ENCODE measurements around the gene TTC28.

TTC28 gene

GRCh38 chr22:27948569-27948968 is 731.1 kb downstream of the TTC28 start:
- Histone ChIP-seq H3K9ac (ENCODE audit: low read length) (no peak overlapping the region), H3K79me1 (ENCODE audit: low read length) (no peaks in the 10 kb centered on the region), H3K4me2 (ENCODE audit: low read length) (no peak overlapping the region), H2BK5ac (ENCODE audit: low read length) (no peak overlapping the region), H3K4ac (ENCODE audit: low read depth, low read length) (no peak overlapping the region), H3K36me3 (ENCODE audit: control insufficient read depth, insufficient read depth, low read length) (no peaks in the 10 kb centered on the region), H3K18ac (ENCODE audit: low read length) (no peak overlapping the region), H2AK5ac (ENCODE audit: low read length) (no peak overlapping the region), H2BK120ac (ENCODE audit: low read depth, low read length) (no peak overlapping the region), H4K8ac (ENCODE audit: low read depth, low read length) (no peak overlapping the region), H3K23ac (ENCODE audit: low read length) (no peak overlapping the region), H3K4me3 (ENCODE audit: low read length) (no peak overlapping the region), H3K27me3 (ENCODE audit: insufficient read depth, low read length, poor library complexity) (no peaks in the 10 kb centered on the region), H3K79me2 (ENCODE audit: control insufficient read depth, insufficient read depth, low read length) (no peaks in the 10 kb centered on the region), H3K27ac (ENCODE audit: low read depth, low read length) (no peak overlapping the region), H2BK15ac (replicated peaks; ENCODE audit: low read depth) (no peak overlapping the region), H3K4me1 (ENCODE audit: control insufficient read depth, low read depth, low read length) (no peaks in the 10 kb centered on the region), H3K56ac (ENCODE audit: low read length) (no peak overlapping the region), H4K5ac (ENCODE audit: low read length) (no peak overlapping the region)
- no peak for DNase-seq
- WGBS (ENCODE audit: extremely low coverage, insufficient coverage, low lambda C conversion rate), result no CpG with 5 or more reads among the region's 2 CpGs

GRCh38 chr22:27947448-27947847 is 732.2 kb downstream of the TTC28 start:
- no peak overlapping the region for H3K56ac ChIP-seq (ENCODE audit: low read length)
- H4K5ac ChIP-seq (ENCODE audit: low read length), result no peak overlapping the region
- no peaks in the 10 kb centered on the region for H3K79me1 ChIP-seq (ENCODE audit: low read length)
- H3K23ac ChIP-seq (ENCODE audit: low read length), result no peak overlapping the region
- H4K8ac ChIP-seq (ENCODE audit: low read depth, low read length), result no peak overlapping the region
- no peak overlapping the region for H2BK120ac ChIP-seq (ENCODE audit: low read depth, low read length)
- no peaks in the 10 kb centered on the region for H3K36me3 ChIP-seq (ENCODE audit: control insufficient read depth, insufficient read depth, low read length)
- H2BK15ac ChIP-seq (replicated peaks; ENCODE audit: low read depth), result no peak overlapping the region
- H3K4ac ChIP-seq (ENCODE audit: low read depth, low read length), result no peak overlapping the region
- WGBS (ENCODE audit: extremely low coverage, insufficient coverage, low lambda C conversion rate), result no CpG with 5 or more reads among the region's 4 CpGs
- H3K79me2 ChIP-seq (ENCODE audit: control insufficient read depth, insufficient read depth, low read length), result no peaks in the 10 kb centered on the region
- no peak overlapping the region for H2AK5ac ChIP-seq (ENCODE audit: low read length)
- no peaks in the 10 kb centered on the region for H3K4me1 ChIP-seq (ENCODE audit: control insufficient read depth, low read depth, low read length)
- H3K27ac ChIP-seq (ENCODE audit: low read depth, low read length), result no peak overlapping the region
- no peaks in the 10 kb centered on the region for H3K27me3 ChIP-seq (ENCODE audit: insufficient read depth, low read length, poor library complexity)
- no peak overlapping the region for H3K4me2 ChIP-seq (ENCODE audit: low read length)
- no peak overlapping the region for H2BK5ac ChIP-seq (ENCODE audit: low read length)
- H3K18ac ChIP-seq (ENCODE audit: low read length), result no peak overlapping the region
- H3K9ac ChIP-seq (ENCODE audit: low read length), result no peak overlapping the region
- no peak overlapping the region for H3K4me3 ChIP-seq (ENCODE audit: low read length)
- DNase-seq, result peak; percentile 78

GRCh38 chr22:27941143-27941542 is 738.5 kb downstream of the TTC28 start:
- no peak overlapping the region for H4K8ac ChIP-seq (ENCODE audit: low read depth, low read length)
- no peak overlapping the region for H3K4me2 ChIP-seq (ENCODE audit: low read length)
- no peak overlapping the region for H3K27ac ChIP-seq (ENCODE audit: low read depth, low read length)
- no peaks in the 10 kb centered on the region for H3K36me3 ChIP-seq (ENCODE audit: control insufficient read depth, insufficient read depth, low read length)
- no peak overlapping the region for H3K56ac ChIP-seq (ENCODE audit: low read length)
- no peak for DNase-seq
- no peak overlapping the region for H2BK5ac ChIP-seq (ENCODE audit: low read length)
- H3K18ac ChIP-seq (ENCODE audit: low read length), result no peak overlapping the region
- no peaks in the 10 kb centered on the region for H3K79me1 ChIP-seq (ENCODE audit: low read length)
- no peaks in the 10 kb centered on the region for H3K4me1 ChIP-seq (ENCODE audit: control insufficient read depth, low read depth, low read length)
- H3K23ac ChIP-seq (ENCODE audit: low read length), result no peak overlapping the region
- no peak overlapping the region for H3K4ac ChIP-seq (ENCODE audit: low read depth, low read length)
- H2AK5ac ChIP-seq (ENCODE audit: low read length), result no peak overlapping the region
- no peak overlapping the region for H2BK15ac ChIP-seq (replicated peaks; ENCODE audit: low read depth)
- no peak overlapping the region for H3K4me3 ChIP-seq (ENCODE audit: low read length)
- no peak overlapping the region for H4K5ac ChIP-seq (ENCODE audit: low read length)
- no peak overlapping the region for H2BK120ac ChIP-seq (ENCODE audit: low read depth, low read length)
- H3K27me3 ChIP-seq (ENCODE audit: insufficient read depth, low read length, poor library complexity), result no peaks in the 10 kb centered on the region
- H3K79me2 ChIP-seq (ENCODE audit: control insufficient read depth, insufficient read depth, low read length), result no peaks in the 10 kb centered on the region
- H3K9ac ChIP-seq (ENCODE audit: low read length), result no peak overlapping the region

- no peak overlapping the region for H4K8ac ChIP-seq (ENCODE audit: low read depth, low read length)
- no peak overlapping the region for H2BK15ac ChIP-seq (replicated peaks; ENCODE audit: low read depth)
- no peak overlapping the region for H4K5ac ChIP-seq (ENCODE audit: low read length)
- H2AK5ac ChIP-seq (ENCODE audit: low read length), result no peak overlapping the region
- no peaks in the 10 kb centered on the region for H3K27me3 ChIP-seq (ENCODE audit: insufficient read depth, low read length, poor library complexity)
- no peak overlapping the region for H2BK5ac ChIP-seq (ENCODE audit: low read length)
- no peak overlapping the region for H3K56ac ChIP-seq (ENCODE audit: low read length)
- H3K4me1 ChIP-seq (ENCODE audit: control insufficient read depth, low read depth, low read length), result no peaks in the 10 kb centered on the region
- H3K36me3 ChIP-seq (ENCODE audit: control insufficient read depth, insufficient read depth, low read length), result no peaks in the 10 kb centered on the region
- H3K9ac ChIP-seq (ENCODE audit: low read length), result no peak overlapping the region
- no peak overlapping the region for H3K27ac ChIP-seq (ENCODE audit: low read depth, low read length)
- DNase-seq, result no peak
- H3K79me2 ChIP-seq (ENCODE audit: control insufficient read depth, insufficient read depth, low read length), result no peaks in the 10 kb centered on the region
- no peak overlapping the region for H3K18ac ChIP-seq (ENCODE audit: low read length)
- WGBS (ENCODE audit: extremely low coverage, insufficient coverage, low lambda C conversion rate), result no CpG with 5 or more reads among the region's 2 CpGs
- H2BK120ac ChIP-seq (ENCODE audit: low read depth, low read length), result no peak overlapping the region
- no peak overlapping the region for H3K23ac ChIP-seq (ENCODE audit: low read length)
- no peak overlapping the region for H3K4me2 ChIP-seq (ENCODE audit: low read length)
- H3K4ac ChIP-seq (ENCODE audit: low read depth, low read length), result no peak overlapping the region
- H3K4me3 ChIP-seq (ENCODE audit: low read length), result no peak overlapping the region
- no peaks in the 10 kb centered on the region for H3K79me1 ChIP-seq (ENCODE audit: low read length)
Observed at GRCh38 chr22:27937453-27937852, 742.2 kb downstream of the TTC28 start.

- H3K27ac ChIP-seq (ENCODE audit: low read depth, low read length), result no peak overlapping the region
- no CpG with 5 or more reads among the region's 1 CpG for WGBS (ENCODE audit: extremely low coverage, insufficient coverage, low lambda C conversion rate)
- no peak overlapping the region for H3K23ac ChIP-seq (ENCODE audit: low read length)
- no peak overlapping the region for H3K9ac ChIP-seq (ENCODE audit: low read length)
- no peak overlapping the region for H3K56ac ChIP-seq (ENCODE audit: low read length)
- no peak overlapping the region for H2AK5ac ChIP-seq (ENCODE audit: low read length)
- no peak overlapping the region for H3K18ac ChIP-seq (ENCODE audit: low read length)
- no peak overlapping the region for H4K5ac ChIP-seq (ENCODE audit: low read length)
- H4K8ac ChIP-seq (ENCODE audit: low read depth, low read length), result no peak overlapping the region
- no peak overlapping the region for H3K4ac ChIP-seq (ENCODE audit: low read depth, low read length)
- no peak overlapping the region for H2BK15ac ChIP-seq (replicated peaks; ENCODE audit: low read depth)
- no peaks in the 10 kb centered on the region for H3K79me2 ChIP-seq (ENCODE audit: control insufficient read depth, insufficient read depth, low read length)
- DNase-seq, result no peak
- H3K79me1 ChIP-seq (ENCODE audit: low read length), result no peaks in the 10 kb centered on the region
- H2BK120ac ChIP-seq (ENCODE audit: low read depth, low read length), result no peak overlapping the region
- H3K4me2 ChIP-seq (ENCODE audit: low read length), result no peak overlapping the region
- H2BK5ac ChIP-seq (ENCODE audit: low read length), result no peak overlapping the region
- H3K36me3 ChIP-seq (ENCODE audit: control insufficient read depth, insufficient read depth, low read length), result no peaks in the 10 kb centered on the region
- H3K27me3 ChIP-seq (ENCODE audit: insufficient read depth, low read length, poor library complexity), result no peaks in the 10 kb centered on the region
- H3K4me1 ChIP-seq (ENCODE audit: control insufficient read depth, low read depth, low read length), result no peaks in the 10 kb centered on the region
- H3K4me3 ChIP-seq (ENCODE audit: low read length), result no peak overlapping the region
Observed at GRCh38 chr22:27935897-27936296, 743.7 kb downstream of the TTC28 start.

GRCh38 chr22:27934069-27934468 is 745.6 kb downstream of the TTC28 start:
- DNase-seq, result peak; percentile 21
- WGBS (ENCODE audit: extremely low coverage, insufficient coverage, low lambda C conversion rate), result no CpG with 5 or more reads among the region's 5 CpGs
- H3K56ac ChIP-seq (ENCODE audit: low read length), result no peak overlapping the region
- H3K4me1 ChIP-seq (ENCODE audit: control insufficient read depth, low read depth, low read length), result no peaks in the 10 kb centered on the region
- H3K4me3 ChIP-seq (ENCODE audit: low read length), result no peak overlapping the region
- H3K23ac ChIP-seq (ENCODE audit: low read length), result no peak overlapping the region
- H3K4ac ChIP-seq (ENCODE audit: low read depth, low read length), result no peak overlapping the region
- no peaks in the 10 kb centered on the region for H3K79me1 ChIP-seq (ENCODE audit: low read length)
- no peak overlapping the region for H3K27ac ChIP-seq (ENCODE audit: low read depth, low read length)
- no peaks in the 10 kb centered on the region for H3K36me3 ChIP-seq (ENCODE audit: control insufficient read depth, insufficient read depth, low read length)
- H3K18ac ChIP-seq (ENCODE audit: low read length), result no peak overlapping the region
- H2BK120ac ChIP-seq (ENCODE audit: low read depth, low read length), result no peak overlapping the region
- no peak overlapping the region for H2BK15ac ChIP-seq (replicated peaks; ENCODE audit: low read depth)
- no peaks in the 10 kb centered on the region for H3K27me3 ChIP-seq (ENCODE audit: insufficient read depth, low read length, poor library complexity)
- no peak overlapping the region for H2BK5ac ChIP-seq (ENCODE audit: low read length)
- no peak overlapping the region for H3K9ac ChIP-seq (ENCODE audit: low read length)
- no peaks in the 10 kb centered on the region for H3K79me2 ChIP-seq (ENCODE audit: control insufficient read depth, insufficient read depth, low read length)
- H2AK5ac ChIP-seq (ENCODE audit: low read length), result no peak overlapping the region
- no peak overlapping the region for H3K4me2 ChIP-seq (ENCODE audit: low read length)
- H4K8ac ChIP-seq (ENCODE audit: low read depth, low read length), result no peak overlapping the region
- H4K5ac ChIP-seq (ENCODE audit: low read length), result no peak overlapping the region

Measured in mesendoderm (in vitro differentiated cells).